ENCODE data around the gene TRAPPC2B.

- TF ChIP-seq CTCF (IDR thresholded peaks at IDR 0.05; ENCODE audit: low read length) (no peak), EZH2 (optimal IDR thresholded peaks at IDR 0.05; ENCODE audit: low read depth, low read length) (no peak), EZH2phosphoT487 (IDR thresholded peaks at IDR 0.05; ENCODE audit: low read length) (no peak)
Measured at GRCh38 chr19:57348136-57348535, 15.2 kb upstream of the TRAPPC2B start.
